GM13977 (cell line): Measurements from ENCODE around the gene PTPRU.

ENCODE experiments used
- DNase-seq: peaks from one replicate; pipeline ENCODE4 v3.0.0; 2012; ENCODE audit warnings: low spot score
- CTCF ChIP-seq: IDR thresholded peaks from 2 replicates; pipeline ENCODE4 v1.5.1; 2012; ENCODE audit warnings: mild to moderate bottlenecking, control low read depth; ENCODE audit not compliant: insufficient read depth; ENCODE audit errors: extremely low read depth, missing control alignments
- in situ Hi-C: fragments of 300-500 bp; cut with MboI; formaldehyde crosslinking; loops from one replicate; pipeline ENCODE4 v1.12.0; 2022; ENCODE audit warnings: low sequenced_read_pairs, low pct_unique_long_range_greater_than_20kb, mixed read lengths, inconsistent platforms; ENCODE audit not compliant: unreplicated experiment

Gene PTPRU

GRCh38 chr1:29363536-29363935 lies 127.2 kb downstream of the PTPRU start:
- no peak for TF ChIP-seq CTCF
- no peak for DNase-seq

GRCh38 chr1:29364101-29364678 lies 127.9 kb downstream of the PTPRU start:
- TF ChIP-seq CTCF = no peak
- no peak for DNase-seq
- in situ Hi-C loops = no loop called here

More at GRCh38 chr1:29363536-29363935, 127.2 kb downstream of the PTPRU start:
- in situ Hi-C loops = no loop called here

GRCh38 chr1:29365906-29366670 lies 129.8 kb downstream of the PTPRU start:
- DNase-seq = no peak
- in situ Hi-C loops = no loop called here
- no peak for TF ChIP-seq CTCF

GRCh38 chr1:29368936-29369932 lies 132.9 kb downstream of the PTPRU start:
- TF ChIP-seq CTCF = no peak
- DNase-seq = no peak
- in situ Hi-C loops = no loop called here

- no peak for DNase-seq
- no peak for TF ChIP-seq CTCF
- in situ Hi-C loops = no loop called here
These were observed 133.7 kb downstream of the PTPRU start for GRCh38 chr1:29370067-29370466.

- DNase-seq = no peak
- in situ Hi-C loops = no loop called here
- TF ChIP-seq CTCF = no peak
These were observed 135.0 kb downstream of the PTPRU start for GRCh38 chr1:29371332-29371731.
